HG02763 (cell line): ENCODE measurements around the gene NCKAP5.

Experiments used
- ATAC-seq: cut with Tn5 transposase; IDR thresholded peaks from one replicate; pipeline ENCODE4 v1.9.1; 2021; ENCODE audit warnings: mild to moderate bottlenecking, moderate library complexity; ENCODE audit not compliant: unreplicated experiment

Gene NCKAP5

DNA sequence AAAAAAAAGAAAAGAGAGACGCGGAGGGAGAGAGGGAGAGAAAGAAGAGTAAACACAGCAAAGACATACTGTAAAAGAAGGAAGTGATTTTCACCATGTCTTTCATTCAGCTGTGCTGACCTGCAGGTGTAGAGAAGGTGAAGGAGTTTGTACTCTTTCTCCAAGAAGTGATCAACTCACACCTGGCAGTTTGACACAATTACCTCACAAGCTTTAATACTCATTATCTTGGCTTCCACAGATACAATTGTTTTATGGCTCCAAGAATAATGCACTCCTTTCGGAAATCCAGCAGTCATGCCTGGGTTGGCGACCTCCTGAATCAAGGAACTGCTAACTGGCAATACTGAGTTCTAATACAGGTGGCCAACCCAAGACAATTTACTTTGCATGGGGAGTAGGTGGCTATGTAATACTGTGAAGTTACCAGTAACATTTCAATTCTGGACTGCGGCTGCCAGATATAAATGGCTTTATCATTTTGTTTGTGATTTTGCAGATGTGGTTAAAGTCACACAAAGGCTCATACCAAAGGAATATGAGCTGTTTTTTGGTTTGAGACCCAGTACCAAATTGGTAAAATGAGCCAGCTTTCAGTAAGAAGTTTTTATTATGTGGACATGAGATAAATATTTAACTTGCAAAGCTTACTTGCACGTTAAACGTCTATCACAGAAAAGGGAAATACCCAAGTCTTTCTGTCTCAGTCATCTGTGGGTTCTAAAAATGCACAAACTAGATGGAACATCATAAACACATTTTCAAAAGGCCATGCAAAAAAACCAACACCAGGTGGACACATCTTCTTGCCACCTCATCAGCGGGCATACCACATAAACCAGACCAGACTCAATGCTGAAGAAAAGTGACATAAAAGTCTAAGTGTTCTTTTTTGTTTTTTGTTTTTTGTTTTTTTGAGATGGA lies 69.3 kb downstream of the NCKAP5 start:
- peak; percentile 68 for ATAC-seq

DNA sequence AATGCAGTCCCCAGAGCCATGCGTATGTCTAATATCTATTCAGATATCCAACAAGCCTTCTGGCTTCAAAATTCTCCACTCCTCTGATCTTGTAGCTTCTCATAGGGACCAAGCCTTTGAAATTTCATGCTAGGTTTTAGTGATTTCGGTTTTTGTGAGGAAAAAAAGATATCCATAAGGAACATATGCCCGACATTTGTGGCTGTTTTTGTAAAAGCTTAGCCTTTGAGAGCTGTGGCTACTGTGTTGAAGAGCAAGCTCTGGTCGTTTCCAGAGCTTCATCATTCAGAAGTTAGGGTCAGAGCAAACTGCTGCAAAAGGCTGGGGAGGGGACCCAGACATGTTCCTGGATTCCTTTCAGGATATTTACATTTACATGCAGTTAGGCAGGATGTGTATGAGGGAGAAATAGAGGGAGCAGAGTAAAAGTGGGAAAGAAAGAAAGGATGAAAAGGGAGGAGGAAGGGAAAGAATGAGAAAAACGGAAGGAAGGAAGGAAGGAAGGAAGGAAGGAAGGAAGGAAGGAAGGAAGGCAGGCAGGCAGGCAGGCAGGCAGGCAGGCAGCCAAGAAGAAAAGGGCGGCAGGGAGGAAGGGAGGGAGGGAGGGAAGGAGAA lies 70.2 kb downstream of the NCKAP5 start:
- no peak for ATAC-seq

DNA sequence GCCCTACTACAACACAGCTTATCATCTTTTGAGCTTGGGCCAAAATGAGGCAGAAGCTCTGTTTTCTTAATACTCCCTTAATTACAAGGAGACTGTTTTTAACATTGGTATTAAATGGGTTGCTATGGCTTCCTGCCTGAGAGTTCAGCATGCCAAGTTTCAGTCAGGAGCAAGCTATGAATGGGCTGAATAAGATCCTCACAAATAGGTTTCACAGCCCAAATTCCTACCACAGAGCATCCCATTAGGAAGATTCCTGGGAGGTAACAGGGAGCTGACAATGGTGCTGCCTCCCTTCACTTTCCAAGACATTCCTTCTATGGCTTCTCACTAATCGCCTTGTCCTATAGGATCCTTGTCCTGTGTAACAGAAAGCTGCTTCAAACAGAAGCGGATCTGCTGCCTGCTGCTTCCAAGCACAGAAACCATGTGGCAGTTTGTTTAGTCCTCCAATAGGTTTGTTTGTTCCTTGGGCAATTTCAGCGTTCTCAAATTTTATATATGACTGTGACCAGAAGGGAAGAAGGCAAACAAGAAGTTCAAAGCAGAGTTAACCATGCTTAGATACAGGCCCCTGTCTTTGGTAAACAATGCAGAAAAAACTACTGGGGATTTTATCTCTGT lies 70.9 kb downstream of the NCKAP5 start:
- ATAC-seq: no peak

DNA sequence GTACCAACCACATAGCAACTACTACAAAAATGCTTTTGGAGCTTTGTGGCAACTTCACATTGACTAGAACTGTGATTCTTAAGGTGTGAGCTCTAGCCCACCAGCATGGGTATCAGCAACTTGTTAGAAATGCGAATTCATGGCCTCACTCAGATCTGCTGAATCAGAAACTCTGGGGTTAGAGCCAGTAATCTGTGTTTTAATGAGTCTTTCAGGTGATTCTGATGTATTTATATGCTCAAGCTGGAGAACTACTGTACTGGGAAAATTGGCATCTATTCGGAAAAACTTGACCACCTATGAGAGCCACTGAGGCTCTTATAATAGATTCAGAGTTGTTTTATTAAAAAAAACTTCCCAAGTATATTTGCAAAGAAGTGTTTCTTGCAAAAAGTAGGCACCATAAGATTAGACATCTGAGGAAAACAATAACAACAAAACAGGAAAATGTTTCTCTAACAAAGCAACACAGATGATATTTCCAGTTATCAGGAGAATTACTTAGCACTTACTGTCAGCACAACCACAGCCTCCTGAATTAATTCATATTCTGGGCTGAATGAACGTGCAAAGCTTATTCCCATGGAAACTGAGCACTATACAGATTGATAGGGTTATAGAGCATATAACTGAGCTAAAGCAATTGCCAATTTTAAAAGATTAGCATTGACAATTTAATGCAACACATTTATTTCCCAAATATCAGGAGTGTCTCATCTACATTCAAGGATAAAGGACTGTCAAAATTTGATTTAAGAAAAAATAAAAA lies 71.6 kb downstream of the NCKAP5 start:
- ATAC-seq: no peak

DNA sequence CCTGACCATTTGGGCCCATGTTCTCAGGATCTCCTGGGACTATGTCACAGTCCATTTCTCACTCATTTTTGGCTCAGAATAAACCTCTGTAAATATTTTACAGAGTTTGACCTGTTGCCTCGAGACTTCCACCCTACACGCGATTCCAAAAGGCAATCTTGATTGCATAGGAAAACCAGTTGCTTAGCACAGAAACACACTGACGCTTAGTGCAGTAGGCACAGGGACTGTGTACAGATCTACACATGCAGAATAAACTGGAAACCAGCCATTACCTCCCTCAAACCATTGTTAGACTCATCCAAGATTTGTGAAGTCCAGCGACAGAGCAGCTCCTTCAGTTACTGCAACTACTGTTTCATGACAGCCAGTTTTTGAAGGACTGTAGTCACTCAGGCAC lies 73.0 kb downstream of the NCKAP5 start:
- no peak for ATAC-seq

DNA sequence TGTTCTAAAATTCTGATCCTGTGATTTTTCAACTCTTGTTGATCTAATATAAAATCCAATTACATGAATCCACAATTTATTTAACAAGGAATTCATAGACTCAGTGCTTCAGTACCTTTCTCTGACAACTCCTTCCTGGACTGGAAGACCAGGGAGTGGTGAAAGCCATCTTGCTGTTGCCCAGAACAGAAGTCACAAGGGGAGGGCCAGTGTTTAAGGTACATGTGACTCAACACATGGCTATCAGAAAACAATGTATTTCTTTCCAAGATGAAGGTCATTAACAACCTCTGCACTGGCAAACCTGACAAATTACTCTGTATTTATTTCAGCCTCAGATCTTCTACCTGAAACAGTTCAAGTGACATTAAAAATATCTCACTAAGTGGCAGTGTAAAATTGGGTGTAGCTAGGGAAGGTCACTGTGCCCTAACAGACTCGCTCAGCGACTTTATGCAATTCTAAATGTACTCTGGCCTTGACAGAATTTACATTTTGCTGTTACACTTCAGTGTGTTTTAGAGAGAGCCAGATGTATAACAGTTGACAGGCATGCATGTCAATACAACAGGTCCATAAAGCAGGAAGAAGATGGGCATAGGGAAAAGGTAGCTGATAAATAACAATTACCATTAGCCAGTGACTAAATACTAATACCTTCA lies 75.4 kb downstream of the NCKAP5 start:
- no peak for ATAC-seq

DNA sequence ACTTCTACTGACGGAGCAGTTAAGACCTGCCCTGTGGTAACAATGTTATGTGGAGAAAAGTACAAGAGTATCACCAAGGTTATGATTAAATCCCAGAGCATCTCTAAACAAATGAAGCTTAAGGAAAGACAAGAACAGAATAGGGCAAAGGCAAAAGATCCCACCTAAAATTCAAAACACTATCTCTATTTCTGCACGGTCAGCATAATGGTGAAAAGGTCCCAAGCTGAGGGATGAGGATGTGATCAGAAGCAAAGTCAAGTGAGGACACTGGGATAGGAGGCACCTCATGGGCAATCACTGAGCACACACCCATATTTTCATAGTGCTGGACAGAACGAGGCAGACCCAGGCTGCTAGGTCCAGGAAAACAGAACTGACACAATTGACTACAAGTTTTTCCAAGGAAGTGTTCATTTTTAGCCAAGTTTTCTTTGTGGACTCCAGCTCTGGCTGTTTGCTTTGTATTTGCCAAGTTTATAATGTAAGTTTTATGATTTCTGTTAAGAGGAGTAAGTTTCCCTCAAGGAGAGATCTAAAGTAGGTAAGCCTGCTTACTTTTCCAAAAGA lies 77.8 kb downstream of the NCKAP5 start:
- ATAC-seq: no peak

DNA sequence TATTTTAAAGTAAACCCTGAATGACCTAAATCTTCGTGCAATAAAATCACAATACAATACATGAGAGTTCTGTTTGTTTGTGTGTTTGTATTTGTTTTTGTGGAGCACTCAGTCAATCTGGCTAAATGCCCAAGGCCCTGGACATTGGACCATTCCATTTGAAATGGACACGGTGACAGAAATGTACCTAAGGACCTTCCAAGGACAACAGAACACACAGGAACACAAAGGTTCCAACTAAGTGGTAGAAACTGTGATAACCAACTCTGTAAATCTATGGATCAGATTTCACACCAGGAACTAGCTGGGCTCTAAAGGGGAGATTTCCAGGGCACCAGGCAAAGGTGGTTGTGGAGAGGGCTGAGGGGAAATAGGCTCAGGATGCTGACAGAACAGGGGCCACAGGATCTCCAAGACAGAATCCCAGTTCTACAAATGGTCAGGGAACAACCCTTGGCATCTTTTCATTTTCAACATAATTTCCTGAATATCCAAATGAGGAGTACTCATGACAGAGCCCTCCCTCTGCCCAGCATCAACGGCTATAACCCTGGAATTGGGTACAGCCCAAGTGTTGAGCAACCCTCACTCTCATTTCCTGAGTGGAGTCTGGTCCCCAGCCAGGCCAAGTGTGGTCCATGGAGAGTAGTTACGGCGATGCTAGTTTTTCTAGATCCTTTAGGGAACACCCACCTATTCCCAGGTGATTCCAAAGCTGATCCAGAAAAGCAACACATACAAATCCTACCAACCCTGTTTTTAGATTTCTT lies 78.4 kb downstream of the NCKAP5 start:
- ATAC-seq: no peak

DNA sequence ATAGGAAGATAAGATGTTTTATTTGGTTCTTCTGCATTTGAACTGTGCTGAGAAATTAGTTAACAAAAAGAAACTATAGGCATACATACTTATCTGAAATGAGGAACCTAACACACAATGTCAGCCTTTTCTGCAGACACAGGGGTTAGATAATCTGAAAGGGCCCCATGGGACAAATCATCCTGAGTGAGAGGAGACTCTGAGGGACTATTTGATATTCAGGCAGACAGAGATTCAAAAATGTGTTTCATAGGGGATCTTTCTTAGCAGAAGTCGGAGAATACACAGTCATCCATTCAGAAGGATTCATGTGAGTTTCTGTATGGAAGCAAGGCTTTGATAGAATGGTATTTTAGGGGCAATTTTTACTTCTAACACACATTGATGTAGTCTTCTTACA lies 79.1 kb downstream of the NCKAP5 start:
- no peak for ATAC-seq

DNA sequence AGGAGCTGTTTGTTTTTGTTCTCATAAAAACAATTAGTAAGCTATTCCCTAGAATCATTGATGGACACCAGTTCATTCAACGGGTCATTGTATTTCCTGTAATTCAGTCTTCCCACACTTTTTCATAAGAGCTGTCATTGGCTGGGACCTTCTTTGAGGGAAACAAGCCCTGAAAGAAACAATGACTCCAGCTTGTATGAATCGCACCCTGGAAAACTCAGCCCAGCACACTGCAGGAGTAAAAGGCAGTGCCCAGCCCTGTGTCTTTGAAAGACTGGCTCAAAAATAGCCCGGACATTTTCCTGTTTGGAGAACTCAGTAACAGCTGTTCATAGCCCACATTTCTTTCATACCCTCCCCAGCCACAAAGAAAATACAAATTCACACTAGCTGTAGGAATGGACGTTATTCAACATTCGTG lies 81.5 kb downstream of the NCKAP5 start:
- ATAC-seq: no peak

DNA sequence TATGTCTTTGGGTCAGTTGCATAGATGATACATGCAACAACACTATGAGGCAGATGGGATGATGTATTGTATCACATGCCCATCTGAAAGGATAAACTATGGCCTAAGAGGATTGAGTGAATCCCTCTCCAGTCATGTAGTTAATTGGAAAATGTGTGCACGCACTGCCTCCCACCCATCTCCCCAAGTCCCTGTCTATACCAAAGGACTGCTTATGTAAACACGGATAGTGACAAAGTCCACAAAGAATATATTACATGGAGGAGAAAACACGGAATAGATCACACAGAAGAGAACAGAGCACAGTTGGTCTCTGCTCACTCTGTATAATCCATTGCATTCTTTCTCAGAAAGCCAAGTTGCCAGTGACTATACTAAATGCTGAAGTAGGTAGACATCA lies 82.4 kb downstream of the NCKAP5 start:
- ATAC-seq: no peak

DNA sequence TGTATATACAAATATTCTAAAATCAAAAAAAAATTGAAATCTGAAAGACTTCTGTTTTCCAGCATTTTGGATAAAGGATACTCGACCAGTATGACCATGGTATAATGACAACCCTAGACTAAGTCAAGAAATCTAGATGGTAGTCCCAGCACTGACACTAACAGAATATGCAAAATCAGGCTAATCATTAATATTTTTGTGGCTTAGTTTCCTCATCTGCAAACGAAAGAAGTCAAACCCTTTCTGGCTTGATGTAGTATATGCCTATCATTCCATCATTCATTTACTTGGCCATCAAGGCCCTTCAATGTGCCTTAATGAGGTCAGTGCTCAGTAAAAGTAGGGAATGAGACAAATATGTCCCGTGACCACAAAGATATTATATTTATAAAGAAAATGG lies 83.5 kb downstream of the NCKAP5 start:
- ATAC-seq: no peak

DNA sequence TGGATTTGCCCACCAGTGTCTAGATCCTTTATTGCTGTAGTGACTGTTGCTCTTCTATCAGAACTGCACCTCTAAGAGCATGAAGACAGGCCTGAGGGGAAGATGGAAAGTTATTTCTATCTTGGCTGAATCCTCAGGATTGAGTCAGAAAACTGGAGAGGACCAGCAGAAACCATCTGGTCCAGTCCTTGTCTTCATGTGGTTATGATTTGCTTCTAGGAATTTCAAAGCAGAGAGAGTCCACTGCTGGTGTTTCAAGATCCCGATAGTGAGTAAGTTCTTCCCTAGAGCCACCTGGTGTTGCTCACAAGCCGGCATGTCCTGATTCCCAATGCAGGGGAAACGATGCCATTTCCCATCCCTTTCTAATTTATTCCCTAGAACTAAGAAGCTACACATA lies 84.2 kb downstream of the NCKAP5 start:
- no peak for ATAC-seq

DNA sequence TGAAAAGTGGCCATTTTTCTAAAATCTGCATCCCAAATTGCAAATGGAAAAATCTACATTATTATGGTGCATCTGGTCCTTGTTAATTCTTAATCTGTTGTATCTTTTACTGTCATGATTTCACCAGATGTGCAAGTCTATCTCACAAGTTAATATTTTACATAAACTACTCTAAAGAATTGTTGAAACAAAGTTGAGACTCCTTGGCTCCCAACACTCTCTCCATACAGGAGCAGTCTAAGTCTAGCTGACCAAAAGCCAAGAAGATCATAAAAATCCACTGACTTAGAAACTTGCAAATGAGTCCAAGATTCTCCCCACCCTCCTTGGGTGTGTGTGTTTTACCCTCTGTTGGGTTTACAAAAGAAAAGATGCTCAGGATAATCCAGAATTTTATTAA lies 85.1 kb downstream of the NCKAP5 start:
- ATAC-seq: no peak

DNA sequence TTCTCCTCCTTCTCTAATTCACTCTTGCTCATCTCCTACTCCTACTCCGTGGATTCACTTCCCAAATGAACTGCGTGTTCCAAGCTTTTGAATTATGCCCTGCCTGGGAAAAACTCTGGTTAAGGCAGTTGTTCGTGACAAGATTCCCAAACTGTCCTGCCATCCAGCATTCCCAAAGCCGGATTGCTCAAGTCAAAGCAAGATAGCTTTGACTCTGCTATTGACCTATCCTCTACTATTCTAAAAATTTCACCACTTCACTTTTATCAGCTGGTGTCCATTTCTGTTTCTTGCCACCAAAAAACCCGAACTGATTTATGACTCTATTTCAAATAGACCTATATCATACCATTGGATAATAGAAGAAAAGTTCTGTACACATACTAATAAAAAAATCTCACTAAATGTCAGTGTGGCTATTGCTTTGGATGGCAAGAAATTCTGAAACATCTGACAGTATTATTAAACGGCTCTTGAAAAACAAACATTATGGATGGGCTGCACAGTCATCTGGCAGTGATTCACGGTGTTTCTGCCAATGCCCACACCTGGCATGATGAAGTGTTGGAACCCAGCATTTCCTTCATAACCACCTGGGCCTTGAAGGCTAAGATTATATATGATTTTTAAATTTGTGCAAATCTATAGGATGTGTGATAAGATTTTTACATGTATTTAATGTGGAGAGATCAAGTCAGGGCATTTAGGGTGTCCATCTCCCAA lies 87.4 kb downstream of the NCKAP5 start:
- no peak for ATAC-seq

DNA sequence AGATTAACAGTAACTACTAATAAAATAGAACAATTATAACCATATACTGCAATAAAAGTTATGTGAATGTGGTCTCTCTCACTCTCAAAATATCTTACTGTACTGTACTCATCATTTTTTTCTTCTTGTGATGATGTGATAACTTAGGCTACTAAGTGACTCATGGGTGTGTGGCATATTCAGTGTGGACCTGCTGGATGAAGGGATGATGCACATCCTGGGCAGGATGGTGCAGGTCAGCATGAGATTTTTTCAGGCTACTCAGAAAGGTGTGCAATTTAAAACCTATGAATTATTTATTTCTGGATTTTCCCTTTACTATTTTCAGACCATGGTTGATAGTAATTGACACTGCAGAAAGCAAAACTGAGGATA lies 90.7 kb downstream of the NCKAP5 start:
- no peak for ATAC-seq

DNA sequence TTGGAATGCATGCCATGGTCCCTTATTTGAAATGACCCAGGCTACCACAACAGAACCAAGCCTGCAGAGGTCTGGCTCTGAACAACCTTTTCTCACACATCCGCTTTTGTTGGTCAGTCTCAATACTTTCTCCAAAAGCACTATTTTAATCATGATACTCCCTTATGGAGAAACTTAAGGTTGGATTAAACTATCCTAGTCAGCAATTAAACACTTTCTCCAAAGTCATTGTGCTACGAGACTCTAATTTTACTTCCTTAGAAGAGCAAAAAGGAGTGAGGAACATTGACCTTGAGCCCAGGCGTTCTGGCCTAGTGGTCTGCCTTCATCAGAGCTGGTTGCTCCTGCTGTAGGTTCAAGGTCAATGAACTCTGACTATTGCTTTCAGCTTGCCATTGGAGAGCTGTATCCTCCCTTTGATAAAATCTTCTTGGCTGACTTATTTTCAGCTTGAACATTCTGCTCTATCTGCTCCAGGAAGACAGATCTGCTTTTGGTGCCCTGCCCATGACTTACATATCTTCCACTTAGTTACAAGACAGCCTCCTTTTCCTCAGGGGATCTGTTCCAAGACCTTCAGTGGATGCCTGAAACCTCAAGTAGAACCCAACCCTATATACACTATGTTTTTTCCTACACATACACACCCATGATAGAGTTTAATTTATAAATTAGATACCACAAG lies 91.2 kb downstream of the NCKAP5 start:
- no peak for ATAC-seq

DNA sequence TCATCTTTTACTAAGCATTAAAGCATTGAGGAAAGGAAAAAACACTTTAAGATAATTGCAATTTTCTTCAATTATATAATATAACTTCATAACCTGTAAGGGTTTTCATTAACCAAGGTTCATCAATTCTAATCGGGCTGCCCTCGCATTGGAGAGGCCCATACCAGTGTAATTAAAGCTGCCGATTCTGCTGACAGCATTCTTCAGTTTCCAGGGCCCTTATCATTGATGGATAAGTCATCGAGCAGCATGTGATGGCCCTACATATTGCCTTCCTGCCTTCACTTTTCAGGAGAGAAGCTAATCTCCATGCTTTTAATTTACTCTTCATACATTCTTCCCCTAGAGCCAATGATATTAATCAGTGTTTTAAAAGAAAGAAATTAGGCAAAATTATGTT lies 92.0 kb downstream of the NCKAP5 start:
- no peak for ATAC-seq
